Spleen (tissue), 11 donors: ENCODE measurements around the gene SIRT7. TPM values are rescaled to one million over a fixed set of nuclear protein-coding genes. Genes with fewer than 3 reads are reported as not detected.

ENCODE experiments used
- DNase-seq: peaks from one replicate; pipeline ENCODE4 v3.0.0-alpha.2; 2020
- H3K27ac ChIP-seq, 8 donors: fragments of 200-600 bp; sonication (generic) in 7 of 8; 1 replicate in 4 of 8; 2 replicates in 4 of 8; pipeline versions ENCODE4 v1.5.0 to v1.8.0; 2016 to 2021; ENCODE audit warnings: inconsistent platforms in 4 of 8, mild to moderate bottlenecking in 4 of 8, moderate library complexity in 1 of 8
- H3K27me3 ChIP-seq, 7 donors: fragments of 200-600 bp; sonication (generic) in 6 of 7; replicated peaks in 1 of 7; 1 replicate in 4 of 7; 2 replicates in 3 of 7; pipeline versions ENCODE4 v1.5.0 to v1.8.0; 2016 to 2021; ENCODE audit warnings: inconsistent platforms in 3 of 7, mild to moderate bottlenecking in 1 of 7
- H3K36me3 ChIP-seq, 6 donors: fragments of 200-600 bp; sonication (generic) in 5 of 6; 1 replicate in 4 of 6; 2 replicates in 2 of 6; pipeline versions ENCODE4 v1.5.0 to v1.8.0; 2016 to 2021; ENCODE audit warnings: inconsistent platforms in 2 of 6
- H3K4me1 ChIP-seq, 6 donors: fragments of 200-600 bp; sonication (generic) in 5 of 6; 1 replicate in 3 of 6; 2 replicates in 3 of 6; pipeline versions ENCODE4 v1.5.0 to v1.8.0; 2016 to 2021; ENCODE audit warnings: inconsistent platforms in 3 of 6
- H3K4me3 ChIP-seq, 8 donors: fragments of 200-600 bp; sonication (generic) in 7 of 8; 1 replicate in 4 of 8; 2 replicates in 4 of 8; pipeline versions ENCODE4 v1.5.0 to v1.8.0; 2016 to 2021; ENCODE audit warnings: inconsistent platforms in 4 of 8, mild to moderate bottlenecking in 4 of 8, moderate library complexity in 2 of 8
- H3K9me3 ChIP-seq, 8 donors: fragments of 200-600 bp; sonication (generic) in 7 of 8; 1 replicate in 4 of 8; 2 replicates in 4 of 8; pipeline versions ENCODE4 v1.5.0 to v1.8.0; 2016 to 2021; ENCODE audit warnings: inconsistent platforms in 4 of 8
- POLR2A ChIP-seq, 3 donors: fragments of 450-650 bp; IDR thresholded peaks; one replicate each; pipeline ENCODE4 v1.5.1; 2017; ENCODE audit warnings: antibody characterized with exemption in 3 of 3, mild to moderate bottlenecking in 1 of 3
- POLR2AphosphoS5 ChIP-seq, 3 donors: sonication (generic); formaldehyde crosslinking; IDR thresholded peaks; one replicate each; pipeline ENCODE4 v1.5.1; 2017; ENCODE audit warnings: antibody characterized with exemption in 3 of 3
- WGBS, 5 donors: extraction: QIAGEN DNeasy Blood & Tissue Kit in 3 of 5; methylation state at CpG; one replicate each; pipeline versions ENCODE4 v1.1.5 to v1.1.7; 2013 to 2018; 5-methylcytosine and 5-hydroxymethylcytosine counted together
- intact Hi-C: fragments of 100-400 bp; cut with DNase I; formaldehyde crosslinking; loops from one replicate; pipeline ENCODE4 v1.15.0; 2023; ENCODE audit warnings: low total_unique reads
- polyA plus RNA-seq, 3 donors: library from polyadenylated mRNA; stranded (reverse); fragments of 200-250 nt; gene quantifications; one replicate each; pipeline ENCODE4 v1.2.1, GENCODE V29; 2013
- total RNA-seq, 7 donors: library from RNA; depleted of rRNA in 3 of 7; stranded (reverse); fragments of >200 nt in 3 of 7; fragmentation: NEBNext Ultra II Directional in 4 of 7; extraction: Animal tissue kit (Norgen Biotek cat#: 25700) in 4 of 7; gene quantifications; one replicate each; pipeline versions ENCODE4 v1.1.0 to v1.2.1, GENCODE V29; 2016 to 2021
- TF ChIP-seq, protein P1 (sequence below), 11 experiments: fragments of 200-600 bp in 7 of 11; fragments of 450-650 bp in 4 of 11; sonication (generic) in 4 of 11; IDR thresholded peaks in 8 of 11; conservative IDR thresholded peaks in 3 of 11; 1 replicate in 7 of 11; 2 replicates in 4 of 11; pipeline versions ENCODE4 v1.4.0 to v1.8.0; 2016 to 2021; ENCODE audit warnings: antibody characterized with exemption in 11 of 11, inconsistent platforms in 4 of 11, mild to moderate bottlenecking in 1 of 11
- donor health status: healthy with polysubstance abuse.
- donor health status: DM: no; HTN: no; CAD: no; lungs with moderate emphysema.
- donor health status: DM: no; HTN: no; CAD: no.
- donor health status: Bipolar disorder and iron deficiency.
- donor health status: healthy.
- donor health status: DM: no; HTN: no; CAD: no.
- donor health status: DM: yes; HTN: yes; CAD: no.

SIRT7 gene
- total and polyA plus RNA-seq, 10 donors = 28.5 to 54.5 (median 39.1) TPM

- Histone ChIP-seq H3K4me3 (no peak overlapping the region), H3K27me3 (peaks cover 0 to 26% (median 16%) of the 10 kb centered on the region in 7 donors), H3K4me1 (peaks cover 0 to 32% (median 18%) of the 10 kb centered on the region in 6 donors), H3K36me3 (peaks cover 0 to 79% (median 67%) of the 10 kb centered on the region in 6 donors), H3K27ac (no peak overlapping the region), H3K9me3 (no peaks in the 10 kb centered on the region)
- intact Hi-C loops = no loop called here
- WGBS, 5 donors = 90 to 97% (median 93%) methylated on average over 16 to 19 of the region's 19 CpGs
- TF ChIP-seq, protein P1, sequence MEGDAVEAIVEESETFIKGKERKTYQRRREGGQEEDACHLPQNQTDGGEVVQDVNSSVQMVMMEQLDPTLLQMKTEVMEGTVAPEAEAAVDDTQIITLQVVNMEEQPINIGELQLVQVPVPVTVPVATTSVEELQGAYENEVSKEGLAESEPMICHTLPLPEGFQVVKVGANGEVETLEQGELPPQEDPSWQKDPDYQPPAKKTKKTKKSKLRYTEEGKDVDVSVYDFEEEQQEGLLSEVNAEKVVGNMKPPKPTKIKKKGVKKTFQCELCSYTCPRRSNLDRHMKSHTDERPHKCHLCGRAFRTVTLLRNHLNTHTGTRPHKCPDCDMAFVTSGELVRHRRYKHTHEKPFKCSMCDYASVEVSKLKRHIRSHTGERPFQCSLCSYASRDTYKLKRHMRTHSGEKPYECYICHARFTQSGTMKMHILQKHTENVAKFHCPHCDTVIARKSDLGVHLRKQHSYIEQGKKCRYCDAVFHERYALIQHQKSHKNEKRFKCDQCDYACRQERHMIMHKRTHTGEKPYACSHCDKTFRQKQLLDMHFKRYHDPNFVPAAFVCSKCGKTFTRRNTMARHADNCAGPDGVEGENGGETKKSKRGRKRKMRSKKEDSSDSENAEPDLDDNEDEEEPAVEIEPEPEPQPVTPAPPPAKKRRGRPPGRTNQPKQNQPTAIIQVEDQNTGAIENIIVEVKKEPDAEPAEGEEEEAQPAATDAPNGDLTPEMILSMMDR (IDR thresholded peaks at IDR 0.05 in 8 of 11, conservative IDR thresholded peaks at IDR 0.05 in 3 of 11) = no peak
- TF ChIP-seq POLR2AphosphoS5 (IDR thresholded peaks at IDR 0.05) (no peak), POLR2A (IDR thresholded peaks at IDR 0.05) (no peak)
- no peak for DNase-seq
Measured at GRCh38 chr17:81898029-81898866, 19.7 kb downstream of the SIRT7 start.

DNA sequence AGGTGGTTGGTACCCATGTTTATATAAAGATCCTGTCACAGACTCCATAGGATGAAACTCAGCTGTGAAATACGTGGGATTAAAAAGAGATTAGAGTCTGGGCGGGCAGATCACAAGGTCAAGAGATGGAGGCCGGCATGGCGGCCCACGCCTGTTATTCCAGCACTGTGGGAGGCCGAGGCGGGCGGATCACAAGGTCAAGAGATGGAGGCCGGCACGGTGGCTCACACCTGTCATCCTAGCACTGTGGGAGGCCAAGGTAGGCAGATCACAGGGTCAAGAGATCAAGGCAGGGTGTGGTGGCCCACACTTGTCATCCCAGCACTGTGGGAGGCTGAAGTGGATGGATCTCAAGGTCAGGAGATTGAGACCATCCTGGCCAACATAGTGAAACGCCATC lies 22.6 kb downstream of the SIRT7 start:
- no peak for DNase-seq
- H3K9me3 ChIP-seq = no peaks in the 10 kb centered on the region
- H3K36me3 ChIP-seq = peaks cover 0 to 72% (median 63%) of the 10 kb centered on the region in 6 donors
- peaks cover 5 to 32% (median 19%) of the 10 kb centered on the region in 6 donors for H3K4me1 ChIP-seq
- 86 to 92% (median 91%) methylated on average over 11 of the region's 11 CpGs for WGBS, 5 donors
- H3K27ac ChIP-seq = no peak overlapping the region
- intact Hi-C loops = no loop called here
- no peak overlapping the region for H3K4me3 ChIP-seq
- TF ChIP-seq, protein P1 (IDR thresholded peaks at IDR 0.05 in 8 of 11, conservative IDR thresholded peaks at IDR 0.05 in 3 of 11) = no peak
- no peak for TF ChIP-seq POLR2AphosphoS5 (IDR thresholded peaks at IDR 0.05)
- no peak for TF ChIP-seq POLR2A (IDR thresholded peaks at IDR 0.05)
- no peaks in the 10 kb centered on the region for H3K27me3 ChIP-seq

GRCh38 chr17:81891303-81891552 lies 26.7 kb downstream of the SIRT7 start:
- no peak for TF ChIP-seq POLR2AphosphoS5 (IDR thresholded peaks at IDR 0.05)
- TF ChIP-seq, protein P1 (IDR thresholded peaks at IDR 0.05 in 8 of 11, conservative IDR thresholded peaks at IDR 0.05 in 3 of 11) = no peak
- TF ChIP-seq POLR2A (IDR thresholded peaks at IDR 0.05) = no peak
- no peak for DNase-seq
- H3K27me3 ChIP-seq = no peaks in the 10 kb centered on the region
- H3K36me3 ChIP-seq = peaks cover 4 to 72% (median 61%) of the 10 kb centered on the region in 6 donors
- peak overlapping the region; percentile 87 to 97 (median 94) for H3K27ac ChIP-seq
- no peaks in the 10 kb centered on the region for H3K9me3 ChIP-seq
- 0 to 1% (median 0%) methylated on average over 2 to 40 of the region's 40 CpGs for WGBS, 5 donors
- intact Hi-C loops = no loop called here
- H3K4me3 ChIP-seq = peak overlapping the region; percentile 67 to 97 (median 86)
- H3K4me1 ChIP-seq = peaks cover 12 to 59% (median 34%) of the 10 kb centered on the region in 6 donors
